Upper lobe of right lung (tissue), 1 donor: ENCODE results near the gene DELE1. TPM values are rescaled to one million over a fixed set of nuclear protein-coding genes. Genes with fewer than 3 reads are reported as not detected.
"Not testable (repeated sequence)": the region's sequence is repeated elsewhere in the genome, so short reads cannot be mapped to it uniquely, and the experiment has no call there.

ENCODE experiments used
- ATAC-seq: fragments of 200-7000 bp; cut with Tn5 transposase; one replicate; pipeline ENCODE4 v1.9.1; 2020; ENCODE audit warnings: mild to moderate bottlenecking, moderate library complexity
- DNase-seq: peaks from one replicate; pipeline ENCODE4 v3.0.0-alpha.2; 2020
- H3K27ac ChIP-seq: fragments of 200-600 bp; one replicate; pipeline ENCODE4 v1.8.0; 2022
- H3K27me3 ChIP-seq: fragments of 200-600 bp; one replicate; pipeline ENCODE4 v1.8.0; 2022; ENCODE audit warnings: mild to moderate bottlenecking
- H3K36me3 ChIP-seq: fragments of 200-600 bp; one replicate; pipeline ENCODE4 v1.8.0; 2022
- H3K4me1 ChIP-seq: fragments of 200-600 bp; one replicate; pipeline ENCODE4 v1.8.0; 2022
- H3K4me3 ChIP-seq: fragments of 200-600 bp; one replicate; pipeline ENCODE4 v1.8.0; 2022; ENCODE audit warnings: mild to moderate bottlenecking
- H3K9me3 ChIP-seq: fragments of 200-600 bp; one replicate; pipeline ENCODE4 v1.8.0; 2022
- intact Hi-C: fragments of 100-400 bp; cut with DNase I; formaldehyde crosslinking; loops from one replicate; pipeline ENCODE4 v1.11.0; 2022
- total RNA-seq: library from RNA; stranded (reverse); fragmentation: NEBNext Ultra II Directional; extraction: Animal tissue kit (Norgen Biotek cat#: 25700); gene quantifications from one replicate; pipeline ENCODE4 v1.2.1, GENCODE V29; 2021
- TF ChIP-seq, protein P1 (sequence below): fragments of 200-600 bp; IDR thresholded peaks from one replicate; pipeline ENCODE4 v1.8.0; 2022; ENCODE audit warnings: antibody characterized with exemption
- donor health status: DM: no; HTN: yes; CAD: no; lungs with severe emphysema.

Gene DELE1
- total RNA-seq, 1 donor from 2014 or later: 83.3 TPM

DNA sequence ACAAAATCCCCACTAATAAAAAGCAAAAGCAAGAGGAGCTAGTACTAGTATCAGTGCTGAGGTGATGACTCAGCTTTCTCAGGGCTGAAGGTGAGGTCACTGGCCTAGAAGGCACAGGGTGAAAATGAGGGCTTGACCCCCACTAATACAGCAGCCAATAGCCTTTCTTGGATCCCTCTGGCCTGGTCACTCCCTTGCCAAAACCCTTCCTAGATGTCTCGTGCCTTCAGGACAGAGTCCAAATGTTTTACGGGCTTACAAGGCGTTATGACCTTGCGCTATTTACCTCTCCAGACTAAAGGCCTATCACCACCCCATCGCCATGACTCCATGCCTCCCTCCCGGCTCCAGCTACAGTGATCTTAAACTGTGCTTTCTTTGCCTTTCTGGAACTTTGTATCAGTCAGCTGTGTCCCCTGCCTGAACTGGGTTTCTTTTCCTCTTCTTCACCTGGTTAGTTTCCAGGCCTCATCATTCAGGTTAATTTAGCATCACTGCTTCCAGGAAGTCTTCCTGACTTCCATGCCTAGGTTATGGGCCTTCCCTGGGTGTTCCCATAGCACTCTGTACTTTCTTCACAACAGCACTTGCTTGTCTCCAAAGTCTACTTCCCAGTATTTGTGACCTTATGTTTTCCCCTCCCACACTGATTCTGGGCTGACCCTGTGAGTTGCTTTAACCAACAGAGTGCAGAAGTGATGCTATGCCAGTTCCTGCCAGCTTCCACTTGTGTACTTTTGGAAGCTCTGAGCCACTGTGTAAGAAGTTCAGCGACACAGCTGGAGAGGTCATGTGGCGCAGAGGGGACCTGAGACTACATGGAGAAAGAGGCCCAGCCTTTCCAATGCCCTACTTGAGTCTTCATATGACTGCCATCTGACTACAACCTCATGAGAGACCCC, 4.2 kb upstream of the DELE1 start:
- Histone ChIP-seq H3K27ac (no peak overlapping the region), H3K27me3 (no peaks in the 10 kb centered on the region), H3K4me1 (peaks cover 9% of the 10 kb centered on the region), H3K36me3 (no peaks in the 10 kb centered on the region), H3K4me3 (no peak overlapping the region), H3K9me3 (no peaks in the 10 kb centered on the region)
- DNase-seq: no peak
- intact Hi-C loops: no loop called here
- ATAC-seq: no peak
- TF ChIP-seq, protein P1, sequence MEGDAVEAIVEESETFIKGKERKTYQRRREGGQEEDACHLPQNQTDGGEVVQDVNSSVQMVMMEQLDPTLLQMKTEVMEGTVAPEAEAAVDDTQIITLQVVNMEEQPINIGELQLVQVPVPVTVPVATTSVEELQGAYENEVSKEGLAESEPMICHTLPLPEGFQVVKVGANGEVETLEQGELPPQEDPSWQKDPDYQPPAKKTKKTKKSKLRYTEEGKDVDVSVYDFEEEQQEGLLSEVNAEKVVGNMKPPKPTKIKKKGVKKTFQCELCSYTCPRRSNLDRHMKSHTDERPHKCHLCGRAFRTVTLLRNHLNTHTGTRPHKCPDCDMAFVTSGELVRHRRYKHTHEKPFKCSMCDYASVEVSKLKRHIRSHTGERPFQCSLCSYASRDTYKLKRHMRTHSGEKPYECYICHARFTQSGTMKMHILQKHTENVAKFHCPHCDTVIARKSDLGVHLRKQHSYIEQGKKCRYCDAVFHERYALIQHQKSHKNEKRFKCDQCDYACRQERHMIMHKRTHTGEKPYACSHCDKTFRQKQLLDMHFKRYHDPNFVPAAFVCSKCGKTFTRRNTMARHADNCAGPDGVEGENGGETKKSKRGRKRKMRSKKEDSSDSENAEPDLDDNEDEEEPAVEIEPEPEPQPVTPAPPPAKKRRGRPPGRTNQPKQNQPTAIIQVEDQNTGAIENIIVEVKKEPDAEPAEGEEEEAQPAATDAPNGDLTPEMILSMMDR: no peak

DNA sequence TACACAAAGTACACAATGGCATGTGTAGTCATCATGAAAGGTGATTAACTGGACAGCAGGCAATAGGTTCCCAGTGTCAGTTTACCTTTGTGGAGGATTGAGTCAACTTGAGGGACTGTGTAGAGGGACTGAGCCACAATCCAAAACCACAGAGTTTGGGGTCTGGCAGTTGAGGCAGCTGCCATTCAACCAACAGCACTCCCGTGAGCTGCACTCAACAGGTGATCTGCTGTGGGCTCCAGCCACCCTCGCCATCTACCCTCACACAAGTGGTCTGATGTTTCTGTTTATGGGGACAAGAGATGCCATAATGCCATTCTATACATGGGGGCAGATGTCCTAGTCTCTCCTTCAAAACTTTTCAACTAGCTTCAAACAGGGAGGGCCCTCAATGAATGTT, 2.9 kb upstream of the DELE1 start:
- DNase-seq: no peak
- H3K27ac ChIP-seq: no peak overlapping the region
- intact Hi-C loops: no loop called here

DNA sequence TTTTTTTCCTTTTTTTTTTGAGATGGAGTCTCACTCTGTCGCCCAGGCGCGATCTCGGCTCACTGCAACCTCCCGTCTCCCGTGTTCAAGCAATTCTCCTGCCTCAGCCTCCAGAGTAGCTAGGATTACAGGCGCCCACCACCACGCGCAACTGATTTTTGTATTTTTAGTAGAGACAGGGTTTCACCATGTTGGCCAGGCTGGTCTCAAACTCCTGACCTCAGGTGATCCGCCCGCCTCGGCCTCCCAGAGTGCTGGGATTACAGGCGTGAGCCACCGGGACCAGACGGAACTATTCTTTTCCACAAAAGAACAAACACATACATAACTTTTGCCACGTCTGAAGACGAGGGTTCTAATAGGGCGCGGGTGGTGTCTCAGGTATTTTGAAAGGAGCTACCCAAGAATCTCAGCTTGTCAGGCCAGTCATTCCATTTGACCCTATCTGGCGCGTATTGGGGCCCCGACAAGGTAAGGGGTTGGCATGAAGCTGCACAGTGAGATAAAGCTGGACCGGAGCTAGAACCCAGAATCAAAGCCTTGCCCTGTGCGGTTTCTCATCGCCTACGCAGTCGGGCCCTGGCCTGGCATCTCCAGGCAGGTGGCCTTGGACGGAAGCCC, 734 bp upstream of the DELE1 start:
- ATAC-seq, H3K27me3 ChIP-seq, DNase-seq, H3K9me3 ChIP-seq, intact Hi-C loops: not testable (repeated sequence)
- Histone ChIP-seq H3K4me1 (peaks cover 12% of the 10 kb centered on the region), H3K27ac (peak overlapping the region; percentile 96), H3K36me3 (peaks cover 33% of the 10 kb centered on the region), H3K4me3 (peak overlapping the region; percentile 74)

More for the DNA sequence above, 2.9 kb upstream of the DELE1 start:
- Histone ChIP-seq H3K9me3 (no peaks in the 10 kb centered on the region), H3K36me3 (peaks cover 11% of the 10 kb centered on the region), H3K4me3 (no peak overlapping the region), H3K27me3 (no peaks in the 10 kb centered on the region), H3K4me1 (peaks cover 12% of the 10 kb centered on the region)
- TF ChIP-seq, protein P1: no peak
- no peak for ATAC-seq

DNA sequence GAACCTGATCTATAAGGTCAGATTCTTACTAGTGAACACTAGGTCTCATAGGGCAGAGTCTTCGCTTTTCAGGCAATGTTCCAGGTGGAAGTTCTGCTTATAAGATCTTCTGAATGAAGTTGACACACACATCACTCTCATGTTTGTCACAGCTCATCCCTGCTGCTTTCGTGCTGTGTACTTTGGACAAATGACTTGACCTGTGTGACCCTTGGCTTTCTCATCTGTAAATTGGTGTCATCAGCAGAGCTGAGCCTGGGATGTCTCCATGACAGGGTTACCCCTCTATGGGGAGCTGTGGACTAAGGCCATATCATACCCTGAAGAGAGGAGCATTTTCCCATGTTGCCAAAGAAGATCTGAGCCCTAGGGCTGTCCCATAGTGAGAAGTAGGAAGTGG, 2.8 kb downstream of the DELE1 start:
- H3K4me3 ChIP-seq: no peak overlapping the region
- peaks cover 68% of the 10 kb centered on the region for H3K36me3 ChIP-seq
- intact Hi-C loops: no loop called here
- TF ChIP-seq, protein P1: no peak
- H3K27me3 ChIP-seq: no peaks in the 10 kb centered on the region
- peak overlapping the region; percentile 2 for H3K27ac ChIP-seq
- DNase-seq (no peak), ATAC-seq (no peak)
- no peaks in the 10 kb centered on the region for H3K9me3 ChIP-seq
- H3K4me1 ChIP-seq: peaks cover 12% of the 10 kb centered on the region

DNA sequence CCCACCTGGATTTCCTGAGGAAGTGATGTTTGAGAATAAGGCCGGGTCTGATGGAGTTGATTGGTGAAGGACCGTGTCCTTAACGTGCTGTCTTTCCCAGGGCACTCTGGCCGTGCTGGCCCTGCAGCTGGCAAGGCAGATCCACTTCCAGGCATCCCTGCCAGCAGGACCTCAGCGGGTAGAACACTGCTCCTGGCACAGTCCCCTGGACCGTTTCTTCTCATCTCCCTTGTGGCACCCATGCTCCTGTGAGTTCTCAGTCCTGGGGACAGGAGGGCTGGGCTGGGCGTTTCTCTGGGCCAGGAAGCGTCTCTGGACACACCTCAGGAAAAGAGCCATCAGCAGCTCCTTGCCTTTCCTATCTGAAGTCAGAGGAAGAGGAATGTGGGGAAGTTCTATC, 4.4 kb downstream of the DELE1 start:
- Histone ChIP-seq H3K9me3 (no peaks in the 10 kb centered on the region), H3K4me3 (no peak overlapping the region), H3K36me3 (peaks cover 83% of the 10 kb centered on the region), H3K4me1 (peaks cover 8% of the 10 kb centered on the region), H3K27ac (no peak overlapping the region), H3K27me3 (no peaks in the 10 kb centered on the region)
- ATAC-seq: no peak
- DNase-seq: no peak
- intact Hi-C loops: no loop called here
- TF ChIP-seq, protein P1: no peak

DNA sequence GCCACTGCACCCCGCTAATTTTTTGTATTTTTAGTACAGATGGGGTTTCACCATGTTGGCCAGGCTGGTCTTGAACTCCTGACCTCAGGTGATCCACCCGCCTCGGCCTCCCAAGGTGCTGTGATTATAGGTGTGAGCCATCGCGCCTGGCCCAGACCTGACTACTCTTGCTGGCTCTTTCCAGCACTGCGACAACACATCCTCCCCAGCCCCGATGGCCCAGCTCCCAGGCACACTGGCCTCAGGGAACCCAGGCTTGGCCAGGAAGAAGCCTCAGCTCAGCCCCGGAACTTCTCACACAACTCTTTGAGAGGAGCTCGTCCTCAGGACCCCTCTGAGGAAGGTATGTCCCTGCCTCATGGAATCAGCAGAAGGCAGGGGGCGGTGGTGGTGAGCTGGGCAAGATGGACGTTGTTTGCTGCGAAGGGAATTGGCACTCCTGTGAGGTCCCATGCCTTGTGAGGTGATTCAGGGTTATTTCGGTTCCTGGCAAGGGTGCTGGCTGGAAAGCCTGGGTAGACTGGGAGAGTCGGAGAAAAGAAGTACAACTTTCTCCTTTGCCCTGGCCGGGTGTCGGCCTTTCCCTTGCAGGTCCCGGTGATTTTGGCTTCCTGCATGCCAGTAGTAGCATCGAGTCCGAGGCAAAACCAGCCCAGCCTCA, 5.9 kb downstream of the DELE1 start:
- no peak for DNase-seq
- Histone ChIP-seq H3K27ac (no peak overlapping the region), H3K27me3 (no peaks in the 10 kb centered on the region), H3K4me1 (peaks cover 5% of the 10 kb centered on the region), H3K4me3 (no peak overlapping the region), H3K36me3 (peaks cover 98% of the 10 kb centered on the region), H3K9me3 (no peaks in the 10 kb centered on the region)
- TF ChIP-seq, protein P1: no peak
- no peak for ATAC-seq
- intact Hi-C loops: no loop called here
